CD4-positive, alpha-beta T cell treated with Interleukin-6 for 4 hours (primary cell): ENCODE data around the gene NOTUM.
A peak's percentile ranks its signal among the peaks of the same experiment; 100 is the strongest.

Experiments used
- DNase-seq: peaks from one replicate; pipeline ENCODE4 v3.0.0-alpha.2; 2020; ENCODE audit warnings: mixed read lengths

Gene NOTUM

DNA sequence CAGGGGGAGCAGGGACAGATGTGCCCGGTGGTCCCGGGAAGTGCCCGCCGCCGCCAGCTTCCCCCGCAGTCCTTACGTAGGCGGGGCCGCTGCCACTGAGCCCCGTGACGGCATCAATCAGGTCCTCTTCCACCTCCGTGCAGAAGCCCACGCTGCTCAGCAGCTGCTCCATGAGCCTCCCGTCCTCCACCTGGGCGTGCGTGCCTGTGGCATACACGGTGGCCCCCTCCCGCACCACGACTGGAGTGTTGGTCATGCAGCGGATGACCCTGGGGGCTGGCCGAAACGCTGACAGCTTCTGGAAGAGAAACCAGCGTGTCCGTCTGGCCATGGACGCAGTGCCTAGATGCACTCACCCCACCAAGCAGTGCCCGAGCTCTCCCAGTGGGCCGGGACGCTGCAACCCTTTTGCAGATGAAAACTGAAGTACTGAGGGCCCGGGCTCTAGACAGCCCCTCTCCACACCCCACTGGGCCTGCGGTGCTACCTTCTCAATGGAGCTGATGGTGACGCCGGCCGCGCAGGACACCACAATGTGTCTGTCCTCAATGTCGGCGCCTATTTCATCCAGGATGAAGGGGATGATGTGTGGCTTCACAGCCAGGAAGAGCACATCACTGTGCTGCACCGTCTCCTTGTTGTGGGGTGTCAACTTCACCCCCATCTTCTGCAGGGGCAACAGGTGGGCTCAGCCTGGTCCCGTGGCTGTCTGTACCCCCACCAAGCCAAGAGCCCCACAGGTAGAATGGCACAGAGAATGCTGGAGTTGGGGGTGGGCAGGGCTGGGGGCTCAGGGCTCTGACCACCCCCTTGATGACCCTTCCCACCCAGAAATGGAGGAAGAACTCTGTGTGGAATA is 25.9 kb downstream of the NOTUM start:
- DNase-seq, result peak; percentile 1

DNA sequence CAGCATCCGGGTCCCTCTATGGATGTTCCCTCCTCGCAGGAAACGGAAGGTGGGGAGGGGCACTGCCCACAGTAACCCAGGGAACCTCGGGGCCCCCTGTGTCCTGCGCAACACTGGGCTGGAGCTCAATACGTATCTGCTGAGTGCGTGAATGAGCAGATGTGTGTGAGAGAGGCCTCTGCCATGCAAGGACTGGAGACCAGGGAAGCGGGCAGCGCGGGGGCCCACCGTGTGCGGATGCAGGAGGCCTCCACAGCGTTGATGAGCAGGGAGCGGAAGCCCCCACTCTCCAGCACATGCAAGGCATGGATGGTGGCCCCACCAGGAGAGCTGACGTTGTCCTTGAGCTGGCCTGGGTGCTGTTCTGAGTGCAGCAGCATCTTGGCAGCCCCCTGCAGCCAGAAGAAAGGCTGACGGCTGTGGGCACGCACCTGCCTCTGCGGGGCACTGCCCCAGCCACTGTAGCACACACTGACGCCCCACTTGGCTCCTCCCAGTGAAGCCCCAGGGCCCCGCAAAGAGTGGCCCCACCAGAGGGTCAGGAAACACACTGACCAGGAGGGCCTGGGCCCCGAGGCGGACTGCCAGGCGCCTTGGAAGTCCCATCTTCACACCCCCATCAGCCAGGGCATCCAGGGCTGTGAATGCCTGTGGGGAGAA is 26.8 kb downstream of the NOTUM start:
- peak; percentile 0 for DNase-seq

DNA sequence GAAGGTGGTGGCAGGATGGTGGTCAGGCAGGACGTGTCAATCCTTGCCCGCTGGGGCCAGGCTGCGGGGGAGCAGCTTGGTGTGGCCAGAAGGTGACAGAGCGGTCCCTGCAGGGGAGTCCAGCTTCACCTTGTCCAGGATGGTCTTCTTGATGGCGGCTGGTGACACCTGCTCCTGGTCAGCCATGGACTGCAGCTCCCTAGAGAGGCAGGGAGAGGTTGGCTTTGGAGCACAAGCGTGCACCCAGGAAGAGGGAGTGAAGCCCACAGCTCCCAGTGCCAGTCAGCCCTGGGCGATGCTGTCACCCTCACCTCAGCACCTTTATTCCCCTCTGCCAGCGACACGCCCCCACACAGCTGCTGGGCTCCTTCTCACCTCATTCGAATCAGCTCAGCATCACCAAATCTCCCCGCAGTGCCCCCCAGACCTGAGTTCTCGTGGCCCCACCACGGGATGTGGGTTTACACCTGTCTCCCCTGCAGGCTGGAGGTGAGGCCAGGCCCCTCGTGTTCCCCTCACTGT is 27.7 kb downstream of the NOTUM start:
- peak; percentile 1 for DNase-seq

DNA sequence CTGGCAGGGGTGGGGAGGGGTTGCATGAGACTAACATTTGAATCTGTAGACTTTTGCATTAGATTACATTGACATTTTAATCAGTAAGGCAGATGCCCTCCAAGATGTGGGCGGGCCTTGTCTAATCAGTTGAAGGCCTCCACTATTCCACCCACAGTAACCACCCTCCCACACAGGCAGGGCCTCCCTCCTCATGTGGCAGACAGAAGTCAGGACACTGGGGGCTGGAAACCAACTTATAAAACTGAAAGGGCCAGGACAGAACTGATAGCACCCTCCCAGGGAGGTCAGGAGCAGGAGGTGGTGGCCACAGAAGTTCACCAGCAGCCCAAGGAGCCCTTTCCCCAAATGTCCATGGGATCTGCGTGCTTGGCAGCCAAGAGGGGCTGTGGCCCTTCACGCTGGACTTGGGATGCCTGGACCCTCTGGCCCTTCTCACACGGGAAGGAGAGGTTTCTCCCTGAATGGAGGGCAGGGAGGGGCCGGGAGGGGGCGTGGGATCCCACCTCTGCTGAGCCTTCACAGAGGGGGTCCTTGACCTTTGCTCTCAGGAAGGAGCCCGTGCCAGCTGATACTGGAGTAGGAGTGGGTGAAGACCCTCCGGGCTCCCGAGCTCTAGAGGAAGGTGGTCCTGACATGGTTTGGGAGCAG is 28.5 kb downstream of the NOTUM start:
- peak; percentile 1 for DNase-seq

DNA sequence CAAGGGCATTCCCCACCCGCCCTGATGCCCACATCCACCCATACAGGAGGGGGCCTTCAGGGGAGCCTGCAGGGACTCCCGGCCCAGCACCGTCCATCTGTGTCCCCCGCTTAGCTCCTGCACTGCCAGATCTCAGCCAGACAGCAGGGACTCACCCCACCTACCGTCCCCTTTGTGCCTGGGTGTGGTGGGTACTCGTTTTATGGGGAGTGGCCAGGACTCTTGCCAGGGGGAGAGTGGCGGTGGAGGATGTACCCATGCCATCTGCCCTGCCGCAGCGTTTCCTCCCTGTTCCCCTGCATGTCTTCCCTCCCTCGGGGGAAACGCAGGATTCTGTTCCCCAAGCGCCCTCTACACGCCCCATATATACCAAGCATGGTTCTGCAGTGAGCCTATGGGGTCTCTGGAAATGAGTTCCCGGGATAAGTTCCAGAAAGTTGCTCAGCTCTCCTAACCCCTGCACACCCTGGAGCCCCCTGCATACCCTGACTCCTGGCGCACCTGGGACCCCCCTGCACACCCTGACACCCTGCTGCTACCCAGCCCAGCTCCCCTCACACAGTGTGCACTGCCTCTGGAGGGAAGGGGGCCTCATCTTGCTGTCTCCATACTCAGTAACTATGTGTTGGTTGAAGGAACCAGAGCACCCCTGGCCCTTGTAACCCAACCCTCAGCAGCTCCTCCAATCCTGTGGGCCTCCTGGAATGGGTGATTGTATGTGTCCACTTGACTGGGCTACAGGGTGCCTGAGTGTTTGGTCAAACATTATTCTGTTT is 29.2 kb downstream of the NOTUM start:
- DNase-seq, result peak; percentile 0

DNA sequence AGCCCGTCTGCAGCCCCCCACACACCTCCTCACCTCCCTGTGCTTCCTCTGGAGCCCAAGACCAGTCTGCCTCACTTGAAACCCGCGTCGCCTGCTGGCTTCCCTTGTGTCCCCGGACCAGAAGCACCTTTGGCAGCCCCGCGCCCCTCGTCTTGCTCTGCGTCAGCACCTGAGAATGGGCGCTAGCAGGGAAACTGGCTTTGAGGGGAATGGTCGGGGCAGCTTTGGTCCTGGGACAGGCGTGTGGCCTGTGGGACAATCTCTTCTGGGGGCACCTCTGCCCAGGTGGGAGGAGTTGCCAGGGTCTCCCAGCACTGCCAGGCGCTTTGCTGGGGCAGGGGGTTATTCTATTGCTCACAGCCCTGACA is 29.8 kb downstream of the NOTUM start:
- DNase-seq, result no peak

DNA sequence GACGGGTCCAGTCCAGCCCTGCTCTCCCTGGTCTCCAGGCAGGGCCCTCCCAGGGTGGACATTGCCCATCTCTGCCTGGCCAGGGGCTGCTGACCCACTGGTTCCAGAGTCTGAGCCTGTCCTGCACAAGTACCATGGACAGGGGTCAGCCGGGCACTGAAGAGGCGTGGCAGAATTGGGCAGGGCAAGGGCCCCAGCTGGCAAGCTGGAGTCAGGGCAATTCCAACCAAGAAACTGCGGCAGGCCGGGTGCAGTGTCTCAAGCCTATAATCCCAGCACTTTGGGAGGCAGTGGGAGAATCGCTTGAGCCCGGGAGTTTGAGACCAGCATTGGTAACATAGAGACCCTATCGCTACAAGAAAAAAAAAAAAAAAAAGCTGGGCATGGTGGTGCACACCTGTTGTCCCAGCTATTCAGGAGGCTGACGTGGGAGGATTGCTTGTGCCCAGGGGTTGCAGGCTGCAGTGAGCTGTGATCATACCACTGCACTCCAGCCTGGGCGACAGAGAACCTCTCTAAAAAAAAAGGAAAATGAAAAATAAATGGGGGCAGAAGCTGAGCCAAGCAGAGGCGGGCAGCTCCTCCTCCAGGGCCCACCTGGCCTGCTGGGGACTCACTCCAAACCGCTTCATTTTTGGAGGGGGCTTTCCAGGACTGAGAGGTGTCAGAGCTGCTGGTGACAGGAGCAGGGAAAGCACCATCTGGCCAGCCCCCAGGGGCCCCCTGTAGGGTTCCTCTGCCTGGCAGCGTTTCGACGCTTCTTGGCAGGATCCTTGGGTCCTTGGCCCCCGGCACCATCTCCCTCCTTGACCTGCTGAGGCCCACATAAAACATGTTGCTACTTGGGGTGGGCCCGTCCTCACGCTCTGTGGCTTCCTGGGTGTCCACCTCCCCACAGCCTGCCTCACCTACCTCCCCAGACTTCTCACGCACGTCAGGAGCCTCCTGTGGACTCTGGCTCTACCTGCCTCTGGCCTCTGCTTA is 30.6 kb downstream of the NOTUM start:
- peak; percentile 0 for DNase-seq

DNA sequence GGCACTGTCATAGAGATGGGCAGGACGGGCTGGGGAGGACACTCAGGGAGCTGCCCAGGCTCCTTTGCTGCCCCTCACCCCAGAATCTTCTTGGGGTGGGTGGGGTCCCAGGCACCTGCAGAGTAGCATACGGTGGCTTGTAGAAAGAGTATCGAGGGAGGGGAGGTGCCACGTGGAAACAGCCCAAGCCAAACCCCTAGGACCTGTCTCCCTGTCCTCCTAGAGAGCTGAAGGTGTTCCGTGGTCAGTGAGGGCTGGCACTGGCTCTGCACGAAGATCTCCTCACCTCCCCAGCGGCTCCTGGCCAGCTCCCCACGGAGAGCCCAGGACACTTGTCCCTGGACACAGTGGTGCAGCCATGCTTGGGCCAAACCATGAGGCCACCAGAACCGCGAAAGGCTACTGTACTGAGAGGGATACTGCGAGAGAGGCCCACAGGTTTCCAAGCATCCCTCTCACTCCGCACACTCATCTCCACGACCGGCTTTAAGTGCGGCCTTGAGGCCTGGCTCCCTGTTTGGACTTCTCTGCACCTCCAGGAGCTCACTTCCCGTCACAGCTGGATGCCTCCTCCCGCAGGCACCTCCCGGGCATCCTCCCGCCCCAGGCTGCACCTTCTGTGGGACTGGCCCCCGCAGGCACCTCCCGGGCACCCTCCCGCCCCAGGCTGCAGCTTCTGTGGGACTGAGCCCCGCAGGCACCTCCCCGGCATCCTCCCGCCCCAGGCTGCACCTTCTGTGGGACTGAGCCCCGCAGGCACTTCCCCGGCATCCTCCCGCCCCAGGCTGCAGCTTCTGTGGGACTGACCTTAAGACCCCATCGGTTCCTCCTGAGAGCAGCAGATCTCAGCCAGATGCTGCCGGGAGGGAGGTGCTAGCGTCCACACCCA is 31.5 kb downstream of the NOTUM start:
- peak; percentile 0 for DNase-seq

DNA sequence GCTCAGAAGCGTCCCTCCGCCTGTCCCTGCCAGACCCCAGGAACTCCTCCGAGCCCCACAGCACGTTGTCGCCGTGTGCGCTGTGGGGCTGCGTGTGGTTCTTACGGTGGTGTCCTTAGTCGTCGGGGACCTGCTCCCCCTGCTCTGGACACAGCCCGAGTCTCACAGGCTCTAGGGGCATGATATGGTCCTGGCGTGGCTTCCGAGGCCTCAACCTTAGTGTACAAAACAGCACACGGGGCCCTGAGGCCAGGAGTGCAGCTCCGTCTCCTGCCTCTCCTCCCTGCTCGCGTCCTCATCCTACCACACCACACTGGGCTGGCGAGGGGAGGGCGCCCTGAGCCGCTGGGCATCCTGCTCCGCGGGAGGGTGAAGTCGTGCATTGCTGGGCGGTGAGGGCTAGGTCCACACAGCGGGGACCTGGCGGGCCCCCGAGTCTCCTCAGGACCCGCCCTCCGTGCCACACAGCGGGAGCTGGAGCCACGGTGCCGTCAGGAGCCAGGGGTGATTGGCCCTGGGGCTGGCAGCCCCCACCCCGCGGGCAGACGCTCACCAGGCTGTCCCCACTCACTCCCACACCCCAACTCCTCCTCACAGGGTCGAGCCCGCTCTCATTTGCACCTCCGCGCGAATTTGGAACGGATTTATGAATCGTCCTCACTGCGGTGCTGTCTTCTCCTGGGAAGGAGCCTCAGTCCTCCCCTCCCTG is 32.3 kb downstream of the NOTUM start:
- DNase-seq, result no peak

DNA sequence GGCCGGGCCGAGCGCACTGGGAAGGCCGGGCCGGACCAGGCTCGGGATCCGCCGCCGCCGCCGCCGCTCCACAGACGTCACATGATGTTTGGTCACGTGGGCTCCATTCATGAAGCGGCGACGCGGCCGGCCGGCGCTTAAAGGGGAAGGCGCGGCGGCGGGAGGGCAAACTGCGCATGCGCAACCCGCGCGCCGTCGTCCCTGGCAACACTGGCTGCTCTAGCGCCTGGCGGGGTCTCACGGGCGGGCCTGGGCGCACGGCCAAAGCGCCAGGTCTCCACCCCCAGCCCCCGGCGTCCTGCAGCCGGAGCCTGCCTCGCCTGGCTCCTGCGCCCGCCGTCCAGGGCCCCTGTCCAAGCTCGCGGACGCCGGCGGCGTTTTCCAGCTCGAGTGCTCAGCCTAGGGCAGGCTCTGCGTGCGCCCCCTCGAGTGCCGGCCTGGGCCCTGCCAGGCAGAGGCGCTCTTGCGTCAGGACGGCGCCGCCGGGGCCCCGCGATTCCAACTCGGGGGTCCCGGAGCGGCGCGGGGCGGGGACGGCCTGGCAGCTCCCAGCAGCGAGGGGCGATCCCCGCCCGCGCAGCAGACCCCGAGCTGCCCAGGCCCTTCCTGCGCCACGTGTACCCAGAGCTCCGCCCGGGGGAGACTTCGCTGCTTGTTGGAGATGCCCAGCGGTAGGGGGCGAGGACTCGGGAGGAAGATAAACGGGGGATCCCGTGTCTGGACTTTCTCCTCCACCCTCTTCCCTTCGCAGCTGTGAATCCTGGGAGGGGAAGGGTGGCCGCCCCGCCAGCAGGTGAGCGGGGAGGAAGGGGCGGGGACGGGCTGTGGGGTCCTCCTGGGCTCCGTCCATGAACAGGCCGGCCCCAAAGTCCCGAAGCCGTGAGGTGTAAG is 33.1 kb downstream of the NOTUM start, which contains the start of gene MAFG:
Gene MAFG, minus strand, starts transcription at position 83 of the 891 bp plus-strand sequence. CDS start 4,550 bp downstream, outside the sequence.
- DNase-seq, result peak; percentile 93

DNA sequence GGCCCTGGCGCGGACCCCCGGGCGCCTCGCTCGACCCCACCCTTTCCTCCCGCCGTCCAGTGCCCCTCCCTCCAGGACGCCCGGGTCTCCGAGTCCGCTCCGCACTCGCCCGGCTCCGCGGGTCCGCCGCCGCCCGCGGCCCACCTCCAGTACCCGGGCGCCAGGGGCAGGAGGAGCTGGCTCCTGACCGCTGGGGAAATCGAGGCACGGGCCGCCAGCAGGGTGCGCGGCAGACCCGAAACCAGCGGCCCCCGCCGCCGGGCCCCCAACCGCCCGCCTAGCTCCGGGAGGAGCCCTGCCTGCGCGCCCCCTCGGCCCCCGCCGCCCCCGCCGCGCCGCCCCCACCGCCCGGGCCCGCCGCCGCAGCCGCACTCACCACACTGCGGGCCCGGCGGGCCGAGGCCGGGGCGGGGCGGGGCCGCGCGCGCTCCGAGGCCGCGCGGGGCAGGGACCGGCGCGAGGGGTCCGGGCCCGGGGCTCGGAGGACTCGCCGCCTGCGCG is 33.8 kb downstream of the NOTUM start:
- no peak for DNase-seq

DNA sequence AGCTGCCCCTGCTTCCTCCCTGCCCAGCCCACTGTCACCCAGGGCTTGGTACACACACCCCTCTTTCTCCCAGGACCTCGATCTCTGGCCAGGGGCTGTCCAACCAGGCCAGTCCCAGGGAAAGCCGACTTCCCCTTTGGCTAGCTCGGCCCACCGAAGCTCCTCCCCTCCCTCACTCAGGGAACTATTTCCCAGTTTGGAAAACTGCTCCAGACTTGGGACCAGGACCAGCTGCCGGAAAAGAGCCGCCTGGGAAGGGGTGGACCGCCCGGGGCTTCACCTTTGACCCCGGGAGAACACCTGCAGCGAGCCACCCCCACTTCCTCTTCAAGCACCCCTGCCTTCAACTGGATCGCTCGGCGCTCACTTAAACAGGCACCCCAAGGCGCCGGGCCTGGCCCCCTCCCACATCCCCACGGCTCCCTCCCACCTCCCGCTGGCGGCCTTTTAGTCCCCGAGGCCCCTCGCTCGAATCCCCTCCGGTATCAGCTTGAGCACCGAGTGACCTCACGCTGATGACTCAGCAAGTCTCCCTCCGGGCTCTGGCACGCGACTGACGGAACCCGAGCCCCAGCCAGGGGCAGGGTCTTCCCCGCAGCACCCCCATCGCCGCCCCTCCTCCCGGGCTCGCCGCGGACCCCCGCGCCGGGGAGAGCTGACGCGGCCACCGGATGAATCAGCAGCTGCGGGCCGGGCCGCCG is 34.4 kb downstream of the NOTUM start:
- DNase-seq, result peak; percentile 71

DNA sequence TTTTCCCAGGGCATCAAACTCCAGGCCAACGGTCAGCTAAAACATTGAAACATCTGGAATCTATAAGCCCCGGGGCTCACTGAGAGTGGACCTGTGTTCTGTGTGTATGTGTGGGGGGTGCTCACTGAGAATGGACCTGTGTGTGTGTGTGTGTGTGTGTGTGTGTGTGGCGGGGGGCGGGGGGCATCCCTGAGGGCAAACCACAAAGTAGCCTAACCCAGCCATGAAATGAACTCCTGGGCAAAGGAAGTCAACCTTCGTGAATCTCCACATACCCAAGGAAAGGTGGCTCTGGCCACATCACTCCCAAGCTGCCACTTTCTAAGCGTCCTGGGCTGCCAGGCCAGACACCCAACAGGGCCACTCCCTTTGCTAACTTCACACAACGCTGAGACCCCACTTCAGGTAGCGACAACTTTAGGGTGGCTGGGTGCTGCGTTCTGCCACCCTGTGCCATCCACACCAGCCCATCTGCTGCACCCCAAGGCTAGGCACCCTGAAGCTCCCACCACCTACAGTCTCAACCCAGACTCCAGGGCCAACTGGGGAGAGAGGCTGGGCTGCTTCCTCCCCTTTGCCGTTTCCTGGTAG is 35.0 kb downstream of the NOTUM start:
- peak; percentile 41 for DNase-seq

DNA sequence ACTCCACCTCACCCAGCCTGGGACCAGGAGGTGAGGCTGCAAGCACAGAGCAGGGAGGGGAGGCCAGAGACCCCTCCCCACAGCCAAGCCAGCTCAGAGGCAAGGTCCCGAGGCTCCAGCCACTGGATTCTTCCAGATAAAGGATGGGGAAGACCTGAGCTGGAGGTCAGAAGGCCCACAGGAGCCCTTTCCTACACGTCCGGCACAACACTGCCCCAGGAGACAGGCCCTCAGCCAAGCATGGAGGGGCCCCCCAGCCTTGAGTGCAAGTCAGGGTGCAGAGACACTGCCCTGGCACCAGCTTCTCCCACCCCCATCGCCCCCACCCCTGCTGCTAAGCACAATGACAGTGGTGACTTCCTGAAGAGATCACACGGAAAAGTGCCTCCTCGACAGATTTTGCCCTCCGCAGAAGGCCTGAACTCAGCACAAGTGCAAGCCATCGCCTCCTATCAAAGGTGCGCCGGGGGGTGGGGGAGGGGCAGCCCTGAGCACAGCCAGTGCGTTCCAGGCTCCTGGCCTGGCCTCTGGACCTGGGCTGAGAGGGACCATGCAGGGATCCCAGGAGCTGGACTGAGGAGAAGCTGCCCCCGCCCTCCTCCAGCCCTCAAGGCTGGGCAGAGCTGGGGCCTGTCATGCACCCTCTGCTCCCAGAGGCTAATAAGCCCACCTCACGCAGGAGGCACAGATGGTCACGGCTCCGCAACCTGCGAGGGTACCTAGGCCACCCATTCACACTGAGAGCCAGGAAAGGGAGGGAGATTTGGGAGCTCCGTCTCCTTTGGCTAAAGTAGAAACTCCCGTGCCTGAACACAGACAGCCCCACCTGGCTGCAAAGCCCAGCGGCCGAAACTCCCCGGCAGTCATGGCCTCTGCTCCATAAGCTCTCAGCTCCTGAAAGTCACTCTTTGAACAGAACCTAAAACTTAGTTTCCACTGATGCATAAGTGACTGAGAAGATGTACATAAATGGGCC is 36.1 kb downstream of the NOTUM start:
- peak; percentile 51 for DNase-seq

DNA sequence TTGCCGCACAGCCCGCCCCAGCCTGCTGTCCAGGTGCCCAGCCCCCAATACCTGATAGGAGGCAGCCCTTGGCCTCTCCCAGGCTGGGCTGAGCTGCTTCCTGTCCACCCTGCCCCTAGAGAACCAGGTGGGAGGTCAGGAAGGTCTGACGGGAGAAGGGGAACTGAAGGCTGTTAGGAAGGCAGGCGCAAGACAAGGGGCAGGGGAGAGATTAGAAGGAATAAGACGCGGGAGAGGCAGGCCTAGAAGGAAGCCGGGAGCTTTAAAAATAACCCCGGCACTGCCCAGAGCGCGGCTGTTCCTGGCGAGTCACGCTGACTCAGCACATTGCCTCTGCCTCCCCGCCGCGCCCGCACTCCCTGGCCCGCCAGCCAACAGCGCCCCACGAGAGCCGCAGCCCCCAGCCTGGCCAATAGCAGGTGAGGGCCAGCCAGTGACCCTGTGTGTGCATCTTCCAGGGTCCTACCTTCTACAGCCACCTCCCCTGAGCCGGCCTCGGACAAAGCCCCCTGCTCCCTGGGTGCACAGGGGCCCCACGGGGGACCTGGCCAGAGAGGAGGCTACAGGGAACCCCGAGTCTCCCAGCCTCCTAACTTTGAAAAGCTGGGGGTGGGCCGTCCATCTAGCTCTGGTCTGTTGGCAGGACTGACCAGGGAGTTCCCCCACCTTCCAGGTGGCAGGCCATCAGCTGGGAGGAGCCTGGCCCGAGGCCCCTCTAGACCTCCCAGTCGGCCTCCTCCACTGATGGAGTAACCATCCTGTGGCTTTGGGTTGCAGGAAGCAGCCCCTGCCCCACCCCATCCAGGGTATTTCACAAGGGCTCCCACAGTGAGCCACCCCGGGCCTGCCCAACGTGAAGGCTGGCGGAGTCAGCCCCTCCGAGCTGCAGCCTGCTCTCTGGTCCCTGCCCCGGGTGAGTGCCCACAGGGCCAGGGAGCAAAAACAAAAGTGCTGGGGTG is 37.4 kb downstream of the NOTUM start:
- DNase-seq, result peak; percentile 19
